Activated CD4-positive, alpha-beta T cell treated with anti-CD3 and anti-CD28 coated beads for 4 hours (primary cell): ENCODE data around the gene CYP39A1.

Experiments
- DNase-seq, 2 donors: peaks; one replicate each; pipeline ENCODE4 v3.0.0-alpha.2; 2020

CYP39A1 gene

GRCh38 chr6:46652603-46653438 is at the start of gene CYP39A1, which contains the start of gene SLC25A27:
TSS of gene CYP39A1 (minus strand) at chr6:46652818. CDS start at chr6:46652582, 236 bp downstream.
TSS of gene SLC25A27 (plus strand) at chr6:46652975. CDS start at chr6:46653193, 218 bp downstream.
- peak; percentile 73 to 74 for DNase-seq

- no peak for DNase-seq
Measured at GRCh38 chr6:46699970-46700369, 47.4 kb upstream of the CYP39A1 start.

GRCh38 chr6:46690911-46691451 is 38.4 kb upstream of the CYP39A1 start:
- DNase-seq, result no peak

GRCh38 chr6:46690141-46690755 is 37.6 kb upstream of the CYP39A1 start:
- DNase-seq, result no peak

GRCh38 chr6:46689657-46690056 is 37.0 kb upstream of the CYP39A1 start:
- DNase-seq, result no peak

GRCh38 chr6:46688966-46689335 is 36.3 kb upstream of the CYP39A1 start:
- no peak for DNase-seq

- DNase-seq, result no peak
Measured at GRCh38 chr6:46688117-46688965, 35.7 kb upstream of the CYP39A1 start.

- no peak for DNase-seq
Measured at GRCh38 chr6:46687619-46688097, 35.0 kb upstream of the CYP39A1 start, which contains the start of gene TDRD6. TSS of gene TDRD6 (plus strand) at chr6:46687885. CDS start at chr6:46688129, 244 bp downstream.

- DNase-seq, result no peak
Measured at GRCh38 chr6:46684771-46685170, 32.2 kb upstream of the CYP39A1 start.

- DNase-seq, result no peak
Measured at GRCh38 chr6:46677314-46677654, 24.7 kb upstream of the CYP39A1 start.

GRCh38 chr6:46676604-46677313 is 24.1 kb upstream of the CYP39A1 start:
- DNase-seq, result no peak

GRCh38 chr6:46674410-46674809 is 21.8 kb upstream of the CYP39A1 start:
- no peak for DNase-seq

GRCh38 chr6:46667377-46667776 is 14.8 kb upstream of the CYP39A1 start:
- no peak for DNase-seq

GRCh38 chr6:46661483-46661882 is 8.9 kb upstream of the CYP39A1 start:
- no peak for DNase-seq

- DNase-seq, result no peak
Measured at GRCh38 chr6:46657642-46658041, 5.0 kb upstream of the CYP39A1 start.

- no peak for DNase-seq
Measured at GRCh38 chr6:46655803-46656202, 3.2 kb upstream of the CYP39A1 start.

GRCh38 chr6:46653439-46654195 is 999 bp upstream of the CYP39A1 start:
- no peak for DNase-seq

GRCh38 chr6:46652232-46652602 is 401 bp downstream of the CYP39A1 start:
- DNase-seq, result no peak

- no peak for DNase-seq
Measured at GRCh38 chr6:46651816-46652215, 802 bp downstream of the CYP39A1 start.

- DNase-seq, result no peak
Measured at GRCh38 chr6:46651006-46651405, 1.6 kb downstream of the CYP39A1 start.

- no peak for DNase-seq
Measured at GRCh38 chr6:46648869-46649492, 3.6 kb downstream of the CYP39A1 start.
